ENCODE measurements around the gene HERC3. TPM values are rescaled to one million over a fixed set of nuclear protein-coding genes. Genes with fewer than 3 reads are reported as not detected.

HERC3 gene
- total and polyA plus RNA-seq, 2 donors (not counting 1 experiment from before 2014, with no cell fraction given), result 24.0 to 78.1 TPM

GRCh38 chr4:88697141-88697540 lies 104.9 kb downstream of the HERC3 start:
- Histone ChIP-seq H3K9me3 (ENCODE audit: control extremely low read depth in 1 of 3, control insufficient read depth in 2 of 3, insufficient read depth in 1 of 3, low read length in 2 of 3) (no peaks in the 10 kb centered on the region), H3K9ac (ENCODE audit: low read length) (peak overlapping the region; percentile 74), H3K27me3 (replicated peaks in 1 of 4; ENCODE audit: control extremely low read depth in 1 of 4, control insufficient read depth in 3 of 4, insufficient read depth in 4 of 4, low read length in 3 of 4) (no peaks in the 10 kb centered on the region), H3K4me1 (ENCODE audit: control insufficient read depth in 2 of 2, insufficient read depth in 2 of 2, low read length in 2 of 2) (no peaks in the 10 kb centered on the region), H2AFZ (ENCODE audit: insufficient read depth, low read depth, low read length, poor library complexity, severe bottlenecking) (peak overlapping the region; percentile 73), H3K79me2 (ENCODE audit: control insufficient read depth, insufficient read depth, low read length) (no peaks in the 10 kb centered on the region), H3K27ac (ENCODE audit: low read length in 2 of 2) (peak overlapping the region in 1 of 2 donors; percentile 21), H3K36me3 (replicated peaks in 1 of 2; ENCODE audit: control extremely low read depth in 1 of 2, control insufficient read depth in 1 of 2, extremely low read depth in 1 of 2, insufficient read depth in 2 of 2, low read length in 1 of 2) (peaks cover 0 to 11% of the 10 kb centered on the region in 2 experiments), H3K4me2 (replicated peaks; ENCODE audit: low read depth, low read length, poor library complexity, severe bottlenecking) (peak overlapping the region; percentile 70), H4K20me1 (ENCODE audit: control insufficient read depth, insufficient read depth, low read length, poor library complexity, severe bottlenecking) (no peaks in the 10 kb centered on the region), H3K4me3 (ENCODE audit: control extremely low read depth in 1 of 5, extremely low read depth in 1 of 5, insufficient read depth in 1 of 5, low read depth in 2 of 5, low read length in 4 of 5) (peak overlapping the region; percentile 55 to 70 (median 67))
- TF ChIP-seq EZH2 (IDR thresholded peaks at IDR 0.05; ENCODE audit: borderline replicate concordance, insufficient read depth, low read depth, low read length, poor library complexity, severe bottlenecking) (no peak), CTCF (IDR thresholded peaks at IDR 0.05) (no peak)
- ChIA-PET CTCF (interaction anchor here (1.8 kb wide), 1 partner anchor 158 kb away, joined by 6 read pairs; no protein-coding TSS in a partner anchor), POLR2A (interaction anchor here (0.5 kb wide), 1 partner anchor 630 kb away, joined by 3 read pairs; no protein-coding TSS in a partner anchor)
- Mint-ChIP-seq H3K27me3 (no peaks in the 10 kb centered on the region), H3K27ac (no peak overlapping the region), H3K4me3 (peak overlapping the region; percentile 86), H3K9me3 (ENCODE audit: insufficient read depth) (no peaks in the 10 kb centered on the region), H3K4me1 (peaks cover 8% of the 10 kb centered on the region)
- peak; percentile 33 for DNase-seq
- intact Hi-C loops (cut with micrococcal nuclease), result loop anchor here (5.0 kb wide), 1 partner anchor 105 kb away; the partner anchor contains the start of gene HERC3
- no peak for ATAC-seq (ENCODE audit: low read depth)
- WGBS (ENCODE audit: insufficient coverage), result 46% methylated on average over 16 of the region's 18 CpGs

GRCh38 chr4:88697588-88698329 lies 105.5 kb downstream of the HERC3 start, which contains the start of gene NAP1L5:
NAP1L5 (minus strand) TSS chr4:88697829; CDS start chr4:88697754, 75 bp downstream.
- 51% methylated on average over 35 of the region's 40 CpGs for WGBS (ENCODE audit: insufficient coverage)
- Histone ChIP-seq H4K20me1 (ENCODE audit: control insufficient read depth, insufficient read depth, low read length, poor library complexity, severe bottlenecking) (no peaks in the 10 kb centered on the region), H3K4me1 (ENCODE audit: control insufficient read depth in 2 of 2, insufficient read depth in 2 of 2, low read length in 2 of 2) (no peaks in the 10 kb centered on the region), H3K4me3 (ENCODE audit: control extremely low read depth in 1 of 5, extremely low read depth in 1 of 5, insufficient read depth in 1 of 5, low read depth in 2 of 5, low read length in 4 of 5) (peak within 1 kb of the TSS; percentile 55 to 70 (median 67)), H3K79me2 (ENCODE audit: control insufficient read depth, insufficient read depth, low read length) (no peaks in the 10 kb centered on the region), H3K4me2 (replicated peaks; ENCODE audit: low read depth, low read length, poor library complexity, severe bottlenecking) (peak within 1 kb of the TSS; percentile 70), H3K9ac (ENCODE audit: low read length) (peak within 1 kb of the TSS; percentile 74), H3K27me3 (replicated peaks in 1 of 4; ENCODE audit: control extremely low read depth in 1 of 4, control insufficient read depth in 3 of 4, insufficient read depth in 4 of 4, low read length in 3 of 4) (no peaks in the 10 kb centered on the region), H2AFZ (ENCODE audit: insufficient read depth, low read depth, low read length, poor library complexity, severe bottlenecking) (peak within 1 kb of the TSS; percentile 73), H3K36me3 (replicated peaks in 1 of 2; ENCODE audit: control extremely low read depth in 1 of 2, control insufficient read depth in 1 of 2, extremely low read depth in 1 of 2, insufficient read depth in 2 of 2, low read length in 1 of 2) (peaks cover 0 to 15% of the 10 kb centered on the region in 2 experiments), H3K9me3 (ENCODE audit: control extremely low read depth in 1 of 3, control insufficient read depth in 2 of 3, insufficient read depth in 1 of 3, low read length in 2 of 3) (no peaks in the 10 kb centered on the region), H3K27ac (ENCODE audit: low read length in 2 of 2) (peak within 1 kb of the TSS in 1 of 2 donors; percentile 21)
- ATAC-seq (ENCODE audit: low read depth), result peak; percentile 92
- peaks cover 8% of the 10 kb centered on the region for H3K4me1 Mint-ChIP-seq
- H3K4me3 Mint-ChIP-seq, result peak within 1 kb of the TSS; percentile 86
- intact Hi-C loops (cut with micrococcal nuclease), result loop anchor here (5.0 kb wide), 1 partner anchor 105 kb away; the partner anchor contains the start of gene HERC3
- peak; percentile 84 for DNase-seq
- TF ChIP-seq EZH2 (IDR thresholded peaks at IDR 0.05; ENCODE audit: borderline replicate concordance, insufficient read depth, low read depth, low read length, poor library complexity, severe bottlenecking) (no peak), CTCF (IDR thresholded peaks at IDR 0.05) (no peak)
- ChIA-PET POLR2A (interaction anchor here (0.5 kb wide), 1 partner anchor 629 kb away, joined by 3 read pairs; no protein-coding TSS in a partner anchor), CTCF (interaction anchor here (1.8 kb wide), 1 partner anchor 158 kb away, joined by 6 read pairs; no protein-coding TSS in a partner anchor)
- no peaks in the 10 kb centered on the region for H3K9me3 Mint-ChIP-seq (ENCODE audit: insufficient read depth)
- H3K27ac Mint-ChIP-seq, result peak within 1 kb of the TSS; percentile 71
- H3K27me3 Mint-ChIP-seq, result no peaks in the 10 kb centered on the region
